ENCODE data around the gene PALLD. TPM values are rescaled to one million over a fixed set of nuclear protein-coding genes. Genes with fewer than 3 reads are reported as not detected.
A peak's percentile ranks its signal among the peaks of the same experiment; 100 is the strongest.

The PALLD gene
- total RNA-seq, 4 donors from 2014 or later, result 1,036 to 2,270 (median 2,202) TPM

DNA sequence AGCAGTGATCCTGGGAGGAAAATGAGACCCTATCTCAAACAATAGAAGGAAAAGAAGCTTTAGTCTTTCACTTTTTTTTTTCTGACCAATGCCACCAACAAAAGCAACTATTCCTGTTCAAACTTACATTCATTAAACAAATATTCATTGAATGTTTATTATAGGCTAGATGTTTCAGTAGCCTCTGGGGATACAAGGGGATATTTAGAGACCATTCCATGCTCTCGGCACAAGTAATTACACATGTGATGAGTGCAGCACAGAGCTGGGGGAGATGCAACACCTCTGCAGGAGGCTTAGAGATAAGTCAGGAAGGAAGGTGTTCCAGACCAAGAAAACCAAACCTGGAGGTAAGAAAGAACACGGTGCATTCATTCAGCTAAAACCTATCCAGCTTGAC, 68.3 kb downstream of the PALLD start:
- Histone ChIP-seq H3K4me1 (peaks cover 5 to 23% (median 9%) of the 10 kb centered on the region in 3 donors), H3K27me3 (no peaks in the 10 kb centered on the region), H3K36me3 (no peaks in the 10 kb centered on the region), H3K4me3 (no peak overlapping the region), H3K9me3 (no peaks in the 10 kb centered on the region), H3K27ac (no peak overlapping the region)
- 68% methylated on average over 2 of the region's 2 CpGs; no CpG with 5 or more reads in 1 of the 2 donors for WGBS, 2 donors (ENCODE audit: low coverage in 1 of 2)
- TF ChIP-seq POLR2AphosphoS5 (IDR thresholded peaks at IDR 0.05), result no peak
- no peak for TF ChIP-seq POLR2A (IDR thresholded peaks at IDR 0.05)
- TF ChIP-seq EP300 (IDR thresholded peaks at IDR 0.05), result no peak
- TF ChIP-seq, protein P1, sequence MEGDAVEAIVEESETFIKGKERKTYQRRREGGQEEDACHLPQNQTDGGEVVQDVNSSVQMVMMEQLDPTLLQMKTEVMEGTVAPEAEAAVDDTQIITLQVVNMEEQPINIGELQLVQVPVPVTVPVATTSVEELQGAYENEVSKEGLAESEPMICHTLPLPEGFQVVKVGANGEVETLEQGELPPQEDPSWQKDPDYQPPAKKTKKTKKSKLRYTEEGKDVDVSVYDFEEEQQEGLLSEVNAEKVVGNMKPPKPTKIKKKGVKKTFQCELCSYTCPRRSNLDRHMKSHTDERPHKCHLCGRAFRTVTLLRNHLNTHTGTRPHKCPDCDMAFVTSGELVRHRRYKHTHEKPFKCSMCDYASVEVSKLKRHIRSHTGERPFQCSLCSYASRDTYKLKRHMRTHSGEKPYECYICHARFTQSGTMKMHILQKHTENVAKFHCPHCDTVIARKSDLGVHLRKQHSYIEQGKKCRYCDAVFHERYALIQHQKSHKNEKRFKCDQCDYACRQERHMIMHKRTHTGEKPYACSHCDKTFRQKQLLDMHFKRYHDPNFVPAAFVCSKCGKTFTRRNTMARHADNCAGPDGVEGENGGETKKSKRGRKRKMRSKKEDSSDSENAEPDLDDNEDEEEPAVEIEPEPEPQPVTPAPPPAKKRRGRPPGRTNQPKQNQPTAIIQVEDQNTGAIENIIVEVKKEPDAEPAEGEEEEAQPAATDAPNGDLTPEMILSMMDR (IDR thresholded peaks at IDR 0.05), result no peak
- ATAC-seq, result no peak

DNA sequence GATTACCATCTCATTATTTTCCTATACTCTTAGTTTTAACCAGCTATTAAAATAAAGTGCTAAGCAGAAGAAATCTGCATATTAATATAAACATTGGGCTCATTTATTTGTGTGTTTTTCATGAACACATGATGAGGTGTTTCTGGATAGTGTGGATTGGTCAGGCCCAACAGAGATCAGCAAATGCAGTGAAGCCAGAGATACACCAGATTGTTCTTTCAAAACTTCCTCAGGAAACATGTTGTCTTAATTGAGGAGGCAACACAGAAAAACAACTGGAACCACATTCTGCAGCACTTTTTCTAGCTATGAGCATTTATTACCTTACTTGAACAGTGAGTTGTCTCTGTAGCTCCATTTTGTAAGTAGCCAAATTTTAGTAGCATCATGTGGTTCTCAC, 69.9 kb downstream of the PALLD start:
- H3K4me3 ChIP-seq, result no peak overlapping the region
- H3K27ac ChIP-seq, result no peak overlapping the region
- H3K36me3 ChIP-seq, result no peaks in the 10 kb centered on the region
- ATAC-seq, result no peak
- H3K27me3 ChIP-seq, result no peaks in the 10 kb centered on the region
- H3K4me1 ChIP-seq, result peaks cover 0 to 12% (median 0%) of the 10 kb centered on the region in 3 donors
- TF ChIP-seq POLR2A (IDR thresholded peaks at IDR 0.05) (no peak), POLR2AphosphoS5 (IDR thresholded peaks at IDR 0.05) (no peak), EP300 (IDR thresholded peaks at IDR 0.05) (no peak)
- TF ChIP-seq, protein P1 (IDR thresholded peaks at IDR 0.05), result no peak
- no peaks in the 10 kb centered on the region for H3K9me3 ChIP-seq

DNA sequence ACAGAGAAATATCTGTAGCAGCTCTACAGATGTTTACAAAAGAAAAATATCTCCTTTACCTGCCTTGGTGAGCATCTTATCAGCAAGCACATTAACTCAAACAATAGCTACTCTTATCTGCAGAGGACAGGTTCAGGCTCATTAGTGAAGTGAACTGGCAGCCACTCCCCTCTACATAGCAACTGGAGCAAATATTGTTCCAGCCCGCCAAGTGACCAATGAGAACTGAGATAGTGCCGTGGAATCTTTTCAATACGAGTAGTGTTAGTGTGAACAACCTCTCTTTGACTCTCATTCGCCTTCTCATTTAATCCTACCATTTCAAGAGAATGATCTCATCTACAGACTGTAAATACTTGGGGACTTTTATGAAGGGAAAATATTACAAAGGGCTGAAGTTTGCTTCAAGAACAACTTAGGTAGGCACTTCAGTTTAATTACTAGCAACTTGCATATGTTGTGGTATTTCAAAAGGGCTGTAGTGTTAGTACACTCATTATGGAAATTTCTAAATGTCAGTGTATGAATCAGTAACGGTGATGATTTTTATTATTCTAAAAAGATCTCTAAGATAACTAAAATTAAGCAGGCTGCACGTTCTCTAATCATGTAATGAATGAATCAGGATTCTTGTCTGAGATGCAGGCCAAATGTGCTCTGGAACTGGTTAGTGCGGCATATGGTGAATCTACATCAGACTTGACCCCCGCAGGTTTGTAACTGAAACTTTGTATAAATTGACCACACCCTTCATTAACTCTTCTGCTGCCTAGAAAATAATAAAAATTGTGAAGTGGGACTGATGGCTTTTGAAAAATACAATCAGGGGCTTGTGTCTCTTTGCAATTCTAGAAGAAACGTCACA, 72.4 kb downstream of the PALLD start:
- Histone ChIP-seq H3K36me3 (no peaks in the 10 kb centered on the region), H3K27me3 (no peaks in the 10 kb centered on the region), H3K9me3 (no peaks in the 10 kb centered on the region), H3K4me3 (peak overlapping the region in 1 of 2 donors; percentile 11), H3K4me1 (peaks cover 0 to 12% (median 0%) of the 10 kb centered on the region in 3 donors), H3K27ac (peak overlapping the region in 3 of 4 donors; percentile 15 to 45 (median 34))
- no peak for TF ChIP-seq POLR2AphosphoS5 (IDR thresholded peaks at IDR 0.05)
- TF ChIP-seq, protein P1 (IDR thresholded peaks at IDR 0.05), result no peak
- TF ChIP-seq POLR2A (IDR thresholded peaks at IDR 0.05), result no peak
- TF ChIP-seq EP300 (IDR thresholded peaks at IDR 0.05), result no peak
- ATAC-seq, result peak; percentile 77
- 17 to 37% methylated on average over 9 of the region's 9 CpGs for WGBS, 2 donors (ENCODE audit: low coverage in 1 of 2)

DNA sequence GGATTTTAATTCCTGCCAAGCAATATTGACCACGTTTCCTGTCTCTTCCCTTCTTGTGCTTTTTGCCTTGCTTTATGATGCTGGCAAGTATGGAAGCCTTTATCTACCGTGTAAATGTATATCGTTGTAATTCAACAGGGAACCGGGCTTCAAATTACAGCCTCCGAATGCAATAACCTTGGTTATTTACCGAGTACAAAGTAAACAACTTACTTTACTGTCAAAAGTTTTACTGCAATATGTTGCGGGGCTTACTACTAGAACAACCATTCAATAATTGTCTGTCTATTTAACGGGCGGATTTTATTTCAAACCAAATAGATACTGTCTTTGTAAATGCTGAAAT, 73.1 kb downstream of the PALLD start:
- Histone ChIP-seq H3K4me1 (peaks cover 0 to 12% (median 0%) of the 10 kb centered on the region in 3 donors), H3K36me3 (no peaks in the 10 kb centered on the region), H3K27ac (peak overlapping the region in 3 of 4 donors; percentile 15 to 45 (median 34)), H3K4me3 (peak overlapping the region in 1 of 2 donors; percentile 11), H3K27me3 (no peaks in the 10 kb centered on the region), H3K9me3 (no peaks in the 10 kb centered on the region)
- TF ChIP-seq, protein P1 (IDR thresholded peaks at IDR 0.05), result no peak
- TF ChIP-seq POLR2A (IDR thresholded peaks at IDR 0.05), result no peak
- no peak for TF ChIP-seq POLR2AphosphoS5 (IDR thresholded peaks at IDR 0.05)
- TF ChIP-seq EP300 (IDR thresholded peaks at IDR 0.05), result no peak
- no peak for ATAC-seq
- 63 to 78% methylated on average over 9 of the region's 9 CpGs for WGBS, 2 donors (ENCODE audit: low coverage in 1 of 2)

DNA sequence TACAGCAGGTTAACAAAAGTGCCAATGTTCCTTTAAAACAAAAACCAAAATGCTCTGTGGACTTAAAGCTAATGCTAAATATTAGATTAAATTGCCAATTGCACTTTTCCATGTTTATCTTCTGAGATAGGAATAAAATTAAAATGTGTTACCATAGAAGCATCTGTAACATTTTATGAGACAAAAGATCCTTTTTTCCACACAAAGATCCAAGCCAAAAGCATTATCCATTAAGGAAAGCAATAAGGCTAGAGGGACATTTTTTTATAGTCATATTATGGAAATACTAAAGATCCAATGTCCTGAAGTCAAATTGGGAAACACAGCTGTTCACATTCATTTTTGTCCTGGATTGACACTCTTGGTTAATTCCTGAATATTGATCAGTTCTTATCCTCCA, 73.6 kb downstream of the PALLD start:
- no peak for ATAC-seq
- Histone ChIP-seq H3K27me3 (no peaks in the 10 kb centered on the region), H3K9me3 (no peaks in the 10 kb centered on the region), H3K4me1 (peaks cover 0 to 12% (median 0%) of the 10 kb centered on the region in 3 donors), H3K27ac (no peak overlapping the region), H3K36me3 (no peaks in the 10 kb centered on the region), H3K4me3 (no peak overlapping the region)
- TF ChIP-seq EP300 (IDR thresholded peaks at IDR 0.05) (no peak), POLR2A (IDR thresholded peaks at IDR 0.05) (no peak), POLR2AphosphoS5 (IDR thresholded peaks at IDR 0.05) (no peak)
- TF ChIP-seq, protein P1 (IDR thresholded peaks at IDR 0.05), result no peak

Data from gastroesophageal sphincter (tissue), 4 donors.